Keratinocyte (primary cell): ENCODE measurements around the gene BPNT1. TPM values are rescaled to one million over a fixed set of nuclear protein-coding genes. Genes with fewer than 3 reads are reported as not detected.

ENCODE experiments used
- DNase-seq: peaks from one replicate; pipeline ENCODE4 v3.0.0-alpha.2; 2011; ENCODE audit warnings: low read depth, missing footprints, low spot score
- FAIRE-seq: peaks from 2 replicates; lab custom pipeline; 2011; peaks lifted over from hg19 to GRCh38; lab: Jason Lieb, UNC
- H2AFZ ChIP-seq: 2 replicates; pipeline ENCODE4 v1.6.0; 2012; ENCODE audit warnings: low read length, control low read depth, inconsistent platforms; ENCODE audit not compliant: control insufficient read depth
- H3K27ac ChIP-seq: 2 replicates; pipeline ENCODE4 v1.5.1; 2011; ENCODE audit warnings: low read length; ENCODE audit not compliant: control insufficient read depth, insufficient read depth
- H3K27me3 ChIP-seq: 3 replicates; pipeline ENCODE4 v1.6.0; 2011; ENCODE audit warnings: low read length; ENCODE audit not compliant: control insufficient read depth, insufficient read depth; ENCODE audit errors: extremely low read depth
- H3K36me3 ChIP-seq, 2 experiments: 2 replicates in 1 of 2; 3 replicates in 1 of 2; pipeline ENCODE4 v1.5.1; 2011; ENCODE audit warnings: low read length in 2 of 2, mild to moderate bottlenecking in 1 of 2; ENCODE audit not compliant: control insufficient read depth in 2 of 2, insufficient read depth in 2 of 2; ENCODE audit errors: extremely low read depth in 1 of 2
- H3K4me1 ChIP-seq: 3 replicates; pipeline ENCODE4 v1.5.1; 2011; ENCODE audit warnings: low read length; ENCODE audit not compliant: control insufficient read depth, insufficient read depth; ENCODE audit errors: extremely low read depth
- H3K4me2 ChIP-seq: 3 replicates; pipeline ENCODE4 v1.6.0; 2011; ENCODE audit warnings: low read depth, low read length; ENCODE audit not compliant: control insufficient read depth, insufficient read depth; ENCODE audit errors: extremely low read depth
- H3K4me3 ChIP-seq, 3 experiments: fragments of 200-600 bp in 1 of 3; sonication (generic) in 1 of 3; 2 replicates in 2 of 3; 3 replicates in 1 of 3; pipeline ENCODE4 v1.5.1; 2011 to 2016; ENCODE audit warnings: low read length in 3 of 3, mild to moderate bottlenecking in 3 of 3, control low read depth in 2 of 3, inconsistent platforms in 1 of 3, low read depth in 1 of 3, mixed read lengths in 1 of 3, mixed run types in 1 of 3, moderate library complexity in 1 of 3; ENCODE audit not compliant: control insufficient read depth in 2 of 3, insufficient read depth in 2 of 3; ENCODE audit errors: extremely low read depth in 1 of 3
- H3K79me2 ChIP-seq: 2 replicates; pipeline ENCODE4 v1.6.0; 2012; ENCODE audit warnings: low read length; ENCODE audit not compliant: control insufficient read depth, insufficient read depth
- H3K9ac ChIP-seq: 3 replicates; pipeline ENCODE4 v1.6.0; 2011; ENCODE audit warnings: low read length; ENCODE audit not compliant: control insufficient read depth, insufficient read depth; ENCODE audit errors: extremely low read depth
- H3K9me1 ChIP-seq: 3 replicates; pipeline ENCODE4 v1.6.0; 2011; ENCODE audit warnings: low read length; ENCODE audit not compliant: control insufficient read depth, insufficient read depth; ENCODE audit errors: extremely low read depth
- H3K9me3 ChIP-seq: 2 replicates; pipeline ENCODE4 v1.5.1; 2012; ENCODE audit warnings: low read depth, low read length; ENCODE audit not compliant: control insufficient read depth
- H4K20me1 ChIP-seq: 3 replicates; pipeline ENCODE4 v1.6.0; 2011; ENCODE audit warnings: low read length; ENCODE audit not compliant: control insufficient read depth, insufficient read depth; ENCODE audit errors: extremely low read depth
- CTCF ChIP-seq, 3 experiments: IDR thresholded peaks in 1 of 3; conservative IDR thresholded peaks in 1 of 3; optimal IDR thresholded peaks in 1 of 3; 2 replicates in 2 of 3; 3 replicates in 1 of 3; pipeline versions ENCODE3 to v1.5.1; 2011; ENCODE audit warnings: low read length in 3 of 3, mild to moderate bottlenecking in 3 of 3, moderate library complexity in 2 of 3, control low read depth in 1 of 3, inconsistent platforms in 1 of 3; ENCODE audit not compliant: insufficient read depth in 2 of 3; ENCODE audit errors: extremely low read depth in 1 of 3
- EZH2 ChIP-seq: IDR thresholded peaks from one replicate; pipeline ENCODE4 v1.6.1; 2012; ENCODE audit warnings: inconsistent platforms, mild to moderate bottlenecking, low read length, moderate library complexity
- dilution Hi-C: fragments of 300-500 bp; cut with MboI; formaldehyde crosslinking; loops from one replicate; pipeline ENCODE4 v1.7.0; 2020; ENCODE audit warnings: low sequenced_read_pairs; ENCODE audit not compliant: extremely low pct_ligation_motif_present
- polyA plus RNA-seq, 5 experiments: library from polyadenylated mRNA; depleted of rRNA in 3 of 5; stranded (reverse) in 3 of 5; stranded (forward) in 1 of 5; unstranded in 1 of 5; fragments of >200 nt; gene quantifications; 1 replicate in 1 of 5; 2 replicates in 3 of 5; 3 replicates in 1 of 5; pipeline versions ENCODE4 v1.2.1 to v1.2.3, GENCODE V29; 2011 to 2012; ENCODE audit warnings: missing spikeins in 2 of 5, low read depth in 1 of 5, low replicate concordance in 1 of 5

Gene BPNT1
- polyA plus RNA-seq, 1 donor (not counting 4 experiments of a cell fraction or from before 2014, with no cell fraction given): 53.7 TPM

DNA sequence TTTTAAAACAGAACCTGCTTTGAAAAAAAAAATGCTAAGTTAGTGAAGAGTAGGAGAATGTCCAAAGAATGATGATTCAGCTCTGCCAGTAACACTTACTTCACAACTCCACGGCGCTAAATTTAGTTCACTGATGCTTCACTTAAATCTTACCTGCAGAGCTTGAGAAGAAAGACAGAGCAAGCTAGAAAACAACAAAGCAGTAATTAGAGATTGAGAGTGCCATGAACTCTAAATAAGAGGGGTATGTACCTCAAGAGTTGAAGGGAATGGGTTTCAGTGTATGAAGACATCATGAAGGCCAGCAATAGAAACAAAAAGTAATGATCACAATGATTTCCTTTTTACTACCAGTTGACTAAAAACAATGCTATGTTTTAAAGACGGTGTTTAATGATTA, 76.1 kb downstream of the BPNT1 start:
- DNase-seq: no peak
- Histone ChIP-seq H3K4me1 (no peaks in the 10 kb centered on the region), H4K20me1 (no peaks in the 10 kb centered on the region), H3K79me2 (no peaks in the 10 kb centered on the region), H3K27me3 (no peaks in the 10 kb centered on the region), H3K36me3 (peaks cover 9 to 10% of the 10 kb centered on the region in 2 experiments), H3K4me3 (no peak overlapping the region), H3K27ac (no peak overlapping the region), H3K9me3 (no peaks in the 10 kb centered on the region), H3K9ac (no peak overlapping the region), H3K4me2 (no peak overlapping the region), H2AFZ (no peak overlapping the region), H3K9me1 (no peaks in the 10 kb centered on the region)
- TF ChIP-seq CTCF (optimal IDR thresholded peaks at IDR 0.05 in 1 of 3, IDR thresholded peaks at IDR 0.05 in 1 of 3, conservative IDR thresholded peaks at IDR 0.05 in 1 of 3; ENCODE audit: extremely low read depth in 1 of 3, insufficient read depth in 2 of 3, low read length in 3 of 3) (no peak), EZH2 (no peak)
- FAIRE-seq: no peak
- dilution Hi-C loops: no loop called here

- peaks cover 9 to 10% of the 10 kb centered on the region in 2 experiments for H3K36me3 ChIP-seq
- no peaks in the 10 kb centered on the region for H3K79me2 ChIP-seq
- H3K27me3 ChIP-seq: no peaks in the 10 kb centered on the region
- H3K9me1 ChIP-seq: no peaks in the 10 kb centered on the region
- no peak overlapping the region for H3K9ac ChIP-seq
- no peaks in the 10 kb centered on the region for H3K9me3 ChIP-seq
- TF ChIP-seq CTCF (optimal IDR thresholded peaks at IDR 0.05 in 1 of 3, IDR thresholded peaks at IDR 0.05 in 1 of 3, conservative IDR thresholded peaks at IDR 0.05 in 1 of 3; ENCODE audit: extremely low read depth in 1 of 3, insufficient read depth in 2 of 3, low read length in 3 of 3) (no peak), EZH2 (no peak)
- no peak overlapping the region for H2AFZ ChIP-seq
- DNase-seq (no peak), FAIRE-seq (no peak)
- no peak overlapping the region for H3K4me3 ChIP-seq
- H4K20me1 ChIP-seq: no peaks in the 10 kb centered on the region
- dilution Hi-C loops: no loop called here
- H3K27ac ChIP-seq: no peak overlapping the region
- H3K4me1 ChIP-seq: no peaks in the 10 kb centered on the region
- H3K4me2 ChIP-seq: no peak overlapping the region
Measured at GRCh38 chr1:220012259-220012658, 77.3 kb downstream of the BPNT1 start.
